ENCODE results near the gene HNRNPDL. TPM values are rescaled to one million over a fixed set of nuclear protein-coding genes. Genes with fewer than 3 reads are reported as not detected.

The HNRNPDL gene
- total RNA-seq, 4 donors from 2014 or later = 101 to 257 (median 126) TPM

GRCh38 chr4:82433791-82434190 lies 3.5 kb upstream of the HNRNPDL start:
- no peak for DNase-seq (ENCODE audit: low spot score in 2 of 2)
- H3K4me3 ChIP-seq = no peak overlapping the region
- no peaks in the 10 kb centered on the region for H3K27me3 ChIP-seq
- TF ChIP-seq EP300 (IDR thresholded peaks at IDR 0.05) = no peak
- TF ChIP-seq CTCF (IDR thresholded peaks at IDR 0.05) = no peak
- no peak for TF ChIP-seq POLR2AphosphoS5 (IDR thresholded peaks at IDR 0.05)
- no peak overlapping the region for H3K27ac ChIP-seq
- peaks cover 32% of the 10 kb centered on the region for H3K4me1 ChIP-seq
- no peaks in the 10 kb centered on the region for H3K9me3 ChIP-seq
- WGBS = 62% methylated on average over 2 of the region's 2 CpGs
- H3K36me3 ChIP-seq = no peaks in the 10 kb centered on the region

GRCh38 chr4:82432596-82432995 lies 2.3 kb upstream of the HNRNPDL start:
- peaks cover 37% of the 10 kb centered on the region for H3K4me1 ChIP-seq
- H3K9me3 ChIP-seq = no peaks in the 10 kb centered on the region
- H3K4me3 ChIP-seq = no peak overlapping the region
- no peak overlapping the region for H3K27ac ChIP-seq
- no peak for TF ChIP-seq POLR2AphosphoS5 (IDR thresholded peaks at IDR 0.05)
- no peak for TF ChIP-seq EP300 (IDR thresholded peaks at IDR 0.05)
- TF ChIP-seq POLR2A (IDR thresholded peaks at IDR 0.05) = no peak
- TF ChIP-seq CTCF (IDR thresholded peaks at IDR 0.05) = no peak
- WGBS = 86% methylated on average over 18 of the region's 18 CpGs
- no peaks in the 10 kb centered on the region for H3K36me3 ChIP-seq
- H3K27me3 ChIP-seq = no peaks in the 10 kb centered on the region
- DNase-seq (ENCODE audit: low spot score in 2 of 2) = no peak

GRCh38 chr4:82431831-82432230 lies 1.6 kb upstream of the HNRNPDL start:
- 81% methylated on average over 4 of the region's 4 CpGs for WGBS
- DNase-seq (ENCODE audit: low spot score in 2 of 2) = no peak
- Histone ChIP-seq H3K9me3 (no peaks in the 10 kb centered on the region), H3K36me3 (peaks cover 4% of the 10 kb centered on the region), H3K27ac (no peak overlapping the region), H3K27me3 (no peaks in the 10 kb centered on the region), H3K4me1 (peaks cover 37% of the 10 kb centered on the region), H3K4me3 (peak overlapping the region; percentile 83)
- no peak for TF ChIP-seq CTCF (IDR thresholded peaks at IDR 0.05)
- TF ChIP-seq EP300 (IDR thresholded peaks at IDR 0.05) = no peak
- TF ChIP-seq POLR2AphosphoS5 (IDR thresholded peaks at IDR 0.05) = no peak
- TF ChIP-seq POLR2A (IDR thresholded peaks at IDR 0.05) = no peak

GRCh38 chr4:82430964-82431745 lies 893 bp upstream of the HNRNPDL start:
- 4% methylated on average over 23 of the region's 33 CpGs for WGBS
- peak in 1 of 2 donors; percentile 74 for DNase-seq (ENCODE audit: low spot score in 2 of 2)

More at GRCh38 chr4:82430964-82431745, 893 bp upstream of the HNRNPDL start:
- H3K27me3 ChIP-seq = no peaks in the 10 kb centered on the region
- peak overlapping the region; percentile 96 for H3K27ac ChIP-seq
- H3K4me3 ChIP-seq = peak overlapping the region; percentile 83
- H3K9me3 ChIP-seq = no peaks in the 10 kb centered on the region
- TF ChIP-seq POLR2AphosphoS5 (IDR thresholded peaks at IDR 0.05) = no peak
- no peak for TF ChIP-seq CTCF (IDR thresholded peaks at IDR 0.05)
- no peak for TF ChIP-seq EP300 (IDR thresholded peaks at IDR 0.05)
- TF ChIP-seq POLR2A (IDR thresholded peaks at IDR 0.05) = no peak
- H3K4me1 ChIP-seq = peaks cover 41% of the 10 kb centered on the region
- H3K36me3 ChIP-seq = peaks cover 9% of the 10 kb centered on the region
